Esophagus muscularis mucosa (tissue), 3 donors: ENCODE measurements around the gene TMTC2.

Experiments
- CTCF ChIP-seq, 3 experiments: fragments of 200-600 bp in 2 of 3; fragments of 450-650 bp in 1 of 3; sonication (generic) in 2 of 3; IDR thresholded peaks; one replicate each; pipeline ENCODE4 v1.5.1; 2017 to 2019; ENCODE audit warnings: antibody characterized with exemption in 3 of 3, mild to moderate bottlenecking in 2 of 3, moderate library complexity in 1 of 3
- POLR2A ChIP-seq: fragments of 450-650 bp; IDR thresholded peaks from one replicate; pipeline ENCODE4 v1.6.1; 2017; ENCODE audit warnings: antibody characterized with exemption, moderate library complexity, mild to moderate bottlenecking, low read depth
- POLR2AphosphoS5 ChIP-seq, 2 donors: sonication (generic); formaldehyde crosslinking; IDR thresholded peaks; one replicate each; pipeline ENCODE4 v1.6.1; 2017; ENCODE audit warnings: antibody characterized with exemption in 2 of 2

GRCh38 chr12:83093426-83093825 is 406.7 kb downstream of the TMTC2 start:
- TF ChIP-seq CTCF (IDR thresholded peaks at IDR 0.05) (no peak), POLR2AphosphoS5 (IDR thresholded peaks at IDR 0.05) (no peak), POLR2A (no peak)
